Measurements from ENCODE around the gene NHERF1.

GRCh38 chr17:74804683-74805082 lies 56.3 kb downstream of the NHERF1 start:
- TF ChIP-seq POLR2A (IDR thresholded peaks at IDR 0.05; ENCODE audit: low read length) (no peak), GATA1 (IDR thresholded peaks at IDR 0.05; ENCODE audit: low read depth, low read length) (no peak)
